GM18870 (cell line): Measurements from ENCODE around the gene PPP1R11.
"Not testable (repeated sequence)": the region's sequence is repeated elsewhere in the genome, so short reads cannot be mapped to it uniquely, and the experiment has no call there.

Experiments used
- ATAC-seq: cut with Tn5 transposase; IDR thresholded peaks from one replicate; pipeline ENCODE4 v1.9.1; 2021; ENCODE audit warnings: moderate library complexity; ENCODE audit not compliant: unreplicated experiment

PPP1R11 gene, protein sequence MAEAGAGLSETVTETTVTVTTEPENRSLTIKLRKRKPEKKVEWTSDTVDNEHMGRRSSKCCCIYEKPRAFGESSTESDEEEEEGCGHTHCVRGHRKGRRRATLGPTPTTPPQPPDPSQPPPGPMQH

DNA sequence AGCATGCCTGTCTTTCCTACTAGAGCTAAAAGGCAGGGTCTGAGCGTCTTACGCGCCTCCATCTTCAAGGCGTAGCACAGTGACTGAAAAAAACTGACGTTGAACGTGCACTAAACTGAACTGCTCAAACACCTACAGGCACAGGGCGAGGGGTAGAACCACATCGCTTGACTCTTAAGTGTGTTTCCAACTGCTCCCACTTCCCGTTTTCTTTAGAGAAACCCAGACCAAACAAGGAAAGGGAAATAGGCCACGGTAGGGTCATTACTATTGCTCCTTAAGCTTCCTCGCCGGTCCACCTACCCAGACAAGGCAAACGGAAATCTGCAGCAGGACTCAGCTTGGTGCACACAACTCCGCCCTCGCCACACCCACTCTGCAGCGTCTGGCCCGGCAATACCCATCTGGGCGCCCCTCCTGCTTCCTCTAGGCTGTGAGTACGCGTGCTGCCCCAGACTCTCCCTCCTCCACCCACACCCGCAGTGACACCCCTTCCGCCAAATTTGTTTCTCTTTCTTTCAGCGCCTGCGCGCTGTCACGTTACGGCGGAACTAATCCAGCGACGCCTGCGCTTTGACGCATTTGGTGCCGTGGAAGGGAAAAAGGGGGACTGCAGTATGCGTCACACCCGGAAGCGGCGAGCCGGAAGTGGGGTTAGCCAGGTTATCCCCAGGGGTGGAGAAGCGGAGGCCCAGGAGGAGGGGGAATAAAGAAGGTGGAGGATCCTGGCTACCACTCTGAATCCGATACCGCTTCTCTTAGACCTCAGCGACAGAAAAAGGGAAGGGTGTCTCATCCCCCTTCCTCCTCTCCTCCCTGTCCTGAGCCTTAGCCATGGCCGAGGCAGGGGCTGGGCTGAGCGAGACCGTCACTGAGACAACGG lies at the start of gene PPP1R11:
TSS of gene PPP1R11 (plus strand) at position 622 of the 883 bp plus-strand sequence. CDS start at position 835, 213 bp downstream.
- ATAC-seq: peak; percentile 88

DNA sequence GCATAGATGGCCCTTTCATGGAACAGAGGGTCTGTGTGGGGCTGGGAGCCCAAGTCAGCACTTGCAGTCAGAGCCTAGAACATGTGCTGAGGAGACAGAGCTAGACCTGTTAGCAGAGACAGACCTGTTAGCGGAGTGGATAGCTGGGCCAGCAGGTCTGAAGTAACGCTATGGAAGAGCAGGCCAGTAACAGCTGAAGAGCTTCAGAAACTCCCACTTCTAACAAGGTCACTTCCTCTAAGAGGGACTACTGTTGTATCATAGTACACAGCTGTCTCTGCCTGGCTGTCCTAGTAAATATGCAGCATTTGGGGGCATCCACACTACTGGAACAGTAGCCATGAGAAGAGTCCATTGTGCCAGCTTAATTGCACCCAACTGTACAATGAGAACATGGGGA lies 47.2 kb upstream of the PPP1R11 start:
- no peak for ATAC-seq

DNA sequence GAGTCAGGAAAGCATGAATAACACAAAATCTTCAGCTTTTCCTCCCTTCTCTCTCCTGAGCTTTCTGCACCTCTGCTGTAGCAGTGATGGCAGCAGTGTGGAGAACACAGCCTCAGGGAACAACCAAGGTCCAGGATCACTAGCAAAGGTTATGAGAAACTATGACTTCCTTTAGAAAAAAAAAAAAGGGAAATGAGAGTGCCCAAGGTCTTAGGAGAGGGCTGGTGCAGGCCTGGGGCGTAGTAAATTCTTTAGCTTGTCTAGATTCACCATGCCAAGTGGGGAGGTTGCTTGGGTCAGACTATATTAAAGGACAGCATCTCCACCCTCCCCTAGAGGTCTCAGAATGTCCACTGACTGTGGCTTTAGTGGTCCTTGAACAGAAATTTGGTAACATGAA lies 46.4 kb upstream of the PPP1R11 start:
- ATAC-seq: no peak

DNA sequence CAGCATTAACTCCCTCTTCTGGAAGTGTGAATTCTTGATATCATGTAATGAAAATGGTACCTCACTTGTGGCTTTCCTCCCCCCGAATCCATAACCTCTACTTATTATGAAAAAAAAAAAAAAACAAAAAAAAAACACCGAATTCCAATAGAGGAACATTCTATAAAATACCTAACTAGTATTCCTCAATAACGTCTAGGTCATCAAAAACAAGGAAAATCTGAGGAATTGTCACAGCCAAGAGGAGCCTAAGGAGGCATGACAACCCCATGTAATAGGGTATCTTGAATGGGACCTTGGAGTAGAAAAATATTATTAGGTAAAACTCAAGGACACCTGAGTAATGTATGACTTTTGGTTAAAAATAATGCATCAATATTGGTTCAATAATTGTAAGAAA lies 44.8 kb upstream of the PPP1R11 start:
- ATAC-seq: no peak

DNA sequence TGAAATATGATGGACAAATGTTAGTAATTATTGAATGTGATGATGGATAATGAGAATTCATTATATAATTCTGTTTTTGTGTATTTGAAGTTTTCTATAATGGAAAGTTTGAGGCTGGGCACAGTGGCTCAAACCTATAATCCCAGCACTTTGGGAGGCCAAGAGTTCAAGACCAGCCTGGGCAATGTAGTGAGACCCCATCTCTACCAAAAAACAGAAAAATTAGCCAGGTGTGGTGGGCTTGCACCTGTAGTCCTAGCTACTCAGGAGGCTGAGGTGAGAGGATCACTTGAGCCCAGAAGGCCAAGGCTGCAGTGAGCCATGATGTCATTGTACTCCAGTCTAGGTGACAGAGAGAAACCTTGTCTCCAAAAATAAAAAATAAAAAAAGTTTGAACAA lies 44.3 kb upstream of the PPP1R11 start:
- ATAC-seq: not testable (repeated sequence)

DNA sequence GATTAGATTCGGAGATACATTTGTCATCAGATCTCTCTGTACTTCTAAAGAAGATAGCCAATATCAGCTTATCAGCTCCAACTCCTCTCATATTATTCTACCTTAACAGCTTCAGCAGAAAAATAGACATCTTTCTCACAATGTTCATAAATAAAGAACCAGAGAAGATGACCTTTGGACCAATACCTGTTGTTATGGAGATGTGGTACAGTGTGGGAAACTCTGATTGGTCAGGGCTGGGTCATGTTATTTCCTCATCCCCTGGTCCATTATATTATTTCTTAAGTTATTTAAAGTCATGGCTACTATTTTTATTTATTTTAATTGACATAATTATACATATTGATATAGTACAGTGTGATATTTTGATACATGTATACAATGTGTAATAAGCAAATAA lies 41.8 kb upstream of the PPP1R11 start:
- ATAC-seq: no peak

DNA sequence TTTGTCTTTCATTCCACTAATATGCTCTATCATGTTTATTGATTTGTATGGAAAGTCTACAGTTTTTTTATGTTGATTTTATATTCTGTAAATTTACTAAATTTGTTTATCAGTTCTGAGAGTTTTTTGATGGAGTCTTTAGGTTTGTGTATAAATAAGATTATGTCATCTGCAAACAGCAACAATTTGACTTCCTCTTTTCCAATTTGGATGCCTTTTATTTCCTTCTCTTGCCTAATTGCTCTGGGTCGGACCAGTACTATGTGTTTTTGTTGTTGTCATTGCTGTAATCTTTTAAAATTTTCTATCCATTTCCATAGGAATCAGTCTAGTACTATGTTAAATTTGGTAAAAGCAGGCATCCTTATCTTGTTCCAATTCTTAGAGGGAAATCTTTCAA lies 37.4 kb upstream of the PPP1R11 start:
- ATAC-seq: no peak

DNA sequence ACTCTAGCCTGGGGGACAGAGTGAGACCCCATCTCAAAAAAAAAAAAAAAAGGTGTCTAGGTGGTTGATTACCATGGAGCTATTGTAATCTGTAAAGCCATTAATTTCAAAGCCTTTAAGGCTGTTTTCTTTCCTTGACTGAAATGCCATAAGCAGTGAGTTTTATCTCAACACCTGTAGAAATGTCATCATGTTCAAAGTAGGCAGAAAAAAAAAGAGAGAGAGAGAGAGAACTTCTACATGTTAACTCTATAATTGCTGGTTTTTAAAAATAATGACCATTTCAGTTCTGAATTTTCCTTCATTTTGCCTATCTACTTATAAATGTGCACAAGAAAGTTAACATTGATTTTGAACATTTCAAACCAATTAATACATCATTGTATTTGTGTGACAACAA lies 35.6 kb upstream of the PPP1R11 start:
- ATAC-seq: no peak

DNA sequence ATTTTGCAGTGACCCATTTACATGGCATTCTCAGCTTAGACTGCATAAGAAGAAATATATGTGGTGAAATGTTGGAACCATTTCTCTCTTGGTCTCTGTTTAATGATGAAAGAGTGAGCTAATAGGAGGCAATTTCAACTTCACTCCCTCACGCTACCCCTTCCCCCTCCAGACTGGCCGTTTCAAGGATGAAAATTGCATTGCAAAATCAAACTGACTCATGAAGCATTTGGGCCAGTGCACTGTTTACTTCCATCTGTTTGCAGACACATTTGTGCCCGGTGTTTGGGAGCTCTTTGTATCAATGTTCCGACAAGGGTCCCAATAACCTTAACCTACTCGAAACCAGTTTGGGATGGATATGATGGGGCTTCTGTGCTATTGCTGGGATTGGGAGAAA lies 33.6 kb upstream of the PPP1R11 start:
- ATAC-seq: not testable (repeated sequence)

DNA sequence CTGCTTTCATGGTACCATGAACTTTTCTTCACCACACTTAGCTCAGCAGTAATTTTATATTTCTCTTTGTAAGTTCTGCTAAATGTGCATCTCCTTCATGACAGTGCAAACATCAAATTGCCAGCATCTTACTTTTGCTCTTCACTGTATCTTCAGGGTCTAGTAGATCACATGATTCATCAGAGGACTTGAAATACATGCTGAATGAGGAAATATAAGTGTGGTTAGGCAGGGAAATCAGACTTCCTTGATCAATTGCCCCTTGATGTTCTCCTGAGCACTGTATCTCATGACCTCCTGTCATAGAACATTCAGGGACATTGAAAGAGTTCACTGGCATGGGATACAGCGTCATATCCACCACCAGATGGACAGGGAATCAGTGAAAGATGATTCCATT lies 31.2 kb upstream of the PPP1R11 start:
- ATAC-seq: no peak

DNA sequence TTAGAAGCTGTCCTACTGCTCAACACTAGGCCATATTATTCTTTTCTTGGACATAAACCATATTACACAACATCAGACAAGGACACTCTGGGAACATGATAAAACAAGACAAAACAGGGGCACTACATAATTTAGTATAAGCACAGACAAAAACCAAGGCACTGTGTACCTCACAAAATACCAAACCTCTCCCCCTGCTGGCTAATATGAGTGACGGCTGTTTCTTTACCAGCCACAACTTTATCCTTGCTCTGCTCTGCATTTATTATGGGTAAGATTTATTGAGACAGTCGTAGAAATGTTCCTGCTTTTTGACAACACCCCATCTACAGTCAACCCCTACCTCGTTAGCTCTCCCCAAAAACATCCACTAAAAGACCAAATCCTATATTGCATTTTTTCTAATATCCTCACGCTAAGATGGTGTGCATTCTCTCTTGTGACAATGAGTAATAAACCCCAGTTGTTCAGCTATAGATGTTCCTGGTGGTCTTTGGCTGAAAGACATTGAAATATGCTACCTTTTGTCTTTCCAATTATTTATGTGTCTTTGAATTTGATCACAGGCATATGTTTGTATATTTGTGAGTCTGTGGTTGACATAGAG lies 29.7 kb upstream of the PPP1R11 start:
- no peak for ATAC-seq

DNA sequence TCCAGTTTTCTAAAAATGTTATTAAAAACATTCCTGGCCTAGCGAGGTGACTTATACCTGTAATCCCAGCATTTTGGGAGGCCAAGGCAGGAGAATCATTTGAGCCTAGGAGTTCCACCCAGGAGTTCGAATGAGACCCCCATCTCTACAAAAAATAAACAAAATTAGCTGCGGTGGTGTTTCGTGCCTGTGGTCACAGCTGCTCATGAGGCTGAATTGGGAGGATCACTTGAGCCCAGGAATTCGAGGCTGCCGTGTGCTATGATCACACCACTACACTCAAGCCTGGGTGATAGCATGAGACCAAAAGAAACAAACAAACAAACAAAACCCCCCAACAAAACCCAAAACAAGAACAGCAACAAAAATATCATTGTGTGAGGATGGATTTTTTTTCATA lies 25.8 kb upstream of the PPP1R11 start:
- ATAC-seq: no peak

DNA sequence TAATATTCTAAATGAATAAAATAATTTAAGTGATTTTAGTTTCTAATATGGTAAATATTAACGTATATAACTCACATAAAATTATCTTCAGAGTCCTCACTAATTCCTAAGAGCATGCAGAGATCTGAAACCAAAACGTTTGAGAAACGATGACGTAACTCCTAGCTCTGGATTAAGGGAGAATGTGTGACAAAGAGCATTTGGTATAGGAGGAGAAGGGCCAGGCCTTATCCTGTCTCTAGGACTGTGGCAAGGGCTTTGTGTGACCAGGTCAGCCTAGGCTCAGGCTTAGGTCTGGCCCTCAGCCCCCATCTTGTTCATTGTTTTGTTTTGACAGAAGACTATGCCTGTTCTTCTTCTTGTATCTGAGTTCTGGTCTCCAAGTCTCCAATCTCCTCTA lies 25.2 kb upstream of the PPP1R11 start:
- ATAC-seq: no peak

DNA sequence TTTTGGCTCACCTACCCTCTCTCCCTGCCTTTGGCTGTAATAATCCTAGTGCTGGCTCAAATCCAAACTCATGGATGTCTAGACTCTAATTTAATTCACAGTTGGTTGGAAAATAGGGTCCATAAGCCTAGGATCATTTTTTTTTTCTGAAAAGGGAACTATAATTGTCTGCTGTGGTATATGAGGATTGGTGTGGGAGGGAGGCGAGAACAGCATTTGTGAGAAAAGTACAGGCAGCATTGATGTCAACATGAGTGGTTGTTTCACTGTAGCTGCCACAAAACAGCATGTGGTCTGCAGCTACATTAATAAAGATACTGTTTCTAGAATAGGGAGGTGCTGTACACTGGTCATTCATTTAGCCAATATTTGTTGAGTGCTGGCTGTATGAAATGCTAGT lies 24.5 kb upstream of the PPP1R11 start:
- ATAC-seq: no peak

DNA sequence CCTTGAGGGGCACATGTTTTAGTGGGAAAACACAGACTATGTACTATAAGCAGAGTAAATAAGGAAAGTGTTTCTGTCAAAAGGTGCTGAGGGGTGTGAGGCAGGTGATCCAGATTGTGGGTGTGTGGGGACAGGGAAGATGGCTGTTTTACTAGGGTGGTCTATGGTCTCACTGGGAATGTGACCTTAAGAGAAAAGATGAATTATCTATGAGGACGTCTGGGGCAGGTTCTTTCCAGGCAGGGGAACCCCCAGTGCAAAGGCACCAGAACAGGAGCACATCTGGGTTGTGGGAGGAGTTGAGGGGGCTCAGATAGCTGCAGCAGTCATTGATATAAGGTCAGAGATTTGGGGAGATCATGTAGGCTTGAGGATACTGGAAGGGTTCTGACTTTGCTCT lies 24.1 kb upstream of the PPP1R11 start:
- ATAC-seq: no peak

DNA sequence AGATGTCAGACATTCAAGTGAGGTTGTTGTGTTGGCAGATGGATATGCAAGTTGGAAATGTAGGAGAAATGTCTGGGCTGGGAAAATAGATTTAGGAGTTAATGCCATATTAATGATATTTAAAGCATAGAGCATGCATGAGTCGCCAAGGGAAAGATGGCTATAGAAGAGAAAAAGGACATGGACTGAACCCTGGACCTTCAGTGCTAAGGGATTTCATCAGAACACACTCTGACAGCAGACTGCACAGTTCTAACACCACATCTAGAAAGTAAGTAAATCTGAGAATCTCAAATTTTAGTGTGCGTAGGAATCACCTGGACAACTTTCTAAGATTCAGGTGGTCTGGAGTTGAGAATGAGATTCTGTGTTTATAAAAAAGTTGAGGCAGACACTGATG lies 23.3 kb upstream of the PPP1R11 start:
- ATAC-seq: no peak

DNA sequence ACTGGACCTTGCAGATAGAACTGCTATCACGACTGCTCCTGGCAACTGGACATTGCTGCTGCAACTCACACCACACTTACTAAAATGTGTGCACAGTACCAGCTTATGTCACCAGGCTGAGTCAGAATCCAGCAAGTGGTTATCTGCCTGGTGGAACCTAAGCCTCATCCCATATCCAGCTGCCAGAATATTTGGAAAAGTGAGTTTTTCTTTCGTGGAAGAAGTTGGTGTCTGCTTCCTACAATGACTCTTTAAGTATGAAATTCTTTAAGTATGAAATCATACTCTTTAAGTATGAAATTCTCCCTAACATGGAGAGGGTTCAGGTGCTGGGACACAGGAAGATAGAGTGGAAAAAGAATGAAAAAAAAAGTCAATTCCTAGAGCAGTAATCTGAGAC lies 22.4 kb upstream of the PPP1R11 start:
- no peak for ATAC-seq

DNA sequence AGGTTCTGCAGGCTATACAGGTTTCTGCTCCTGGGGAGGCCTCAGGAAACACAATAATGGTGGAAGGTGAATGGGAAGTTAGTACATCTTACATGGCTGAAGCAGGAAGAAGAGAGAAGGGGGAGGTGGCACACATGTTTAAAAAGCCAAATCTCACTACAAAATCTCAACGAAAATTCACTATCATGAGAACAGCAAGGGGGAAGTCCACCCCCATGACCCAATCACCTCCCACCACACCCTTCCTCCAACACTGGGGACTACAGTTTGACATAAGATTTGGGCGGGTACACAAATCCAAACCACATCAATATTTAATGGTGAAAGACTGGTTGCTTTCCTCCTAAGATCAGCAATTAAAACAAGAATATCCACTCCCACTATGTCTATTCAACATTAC lies 19.8 kb upstream of the PPP1R11 start:
- no peak for ATAC-seq

DNA sequence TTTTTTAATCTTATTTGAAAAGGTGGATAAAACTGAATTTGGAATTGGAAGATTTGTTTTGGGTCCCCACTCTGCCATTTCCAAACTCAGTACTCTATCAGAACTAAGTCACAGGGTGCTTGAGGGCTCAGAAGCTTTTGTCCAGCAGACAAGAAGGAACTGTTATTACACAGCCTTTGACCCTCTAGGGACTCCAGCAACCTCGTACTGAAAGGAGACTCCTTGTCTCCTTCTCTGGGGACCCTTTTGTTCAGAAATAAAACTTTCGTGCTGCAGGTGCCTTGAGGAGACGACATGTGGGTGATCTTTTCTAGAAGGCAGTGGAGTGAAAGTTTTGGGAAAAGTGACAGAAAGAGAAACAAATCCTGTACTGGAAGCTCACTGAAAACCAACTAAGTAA lies 13.3 kb upstream of the PPP1R11 start:
- no peak for ATAC-seq

DNA sequence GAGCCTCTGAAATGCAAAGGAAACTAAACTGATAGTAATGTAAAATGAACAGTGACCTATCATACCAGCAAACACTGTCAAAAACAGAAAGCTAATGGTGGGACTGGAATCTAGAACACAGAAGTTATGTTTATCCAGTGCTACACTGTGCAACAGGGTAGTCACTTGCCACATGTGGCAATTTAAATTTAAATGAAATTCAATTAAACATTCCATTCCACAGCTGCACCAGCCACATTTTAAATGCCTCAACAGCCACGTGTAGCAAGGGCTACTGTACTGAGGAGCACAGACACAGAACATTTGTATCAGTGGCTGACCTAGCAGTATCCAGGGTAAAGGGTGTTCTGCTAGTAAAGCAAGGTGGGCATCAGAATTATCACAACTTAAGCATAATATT lies 11.5 kb upstream of the PPP1R11 start:
- no peak for ATAC-seq

DNA sequence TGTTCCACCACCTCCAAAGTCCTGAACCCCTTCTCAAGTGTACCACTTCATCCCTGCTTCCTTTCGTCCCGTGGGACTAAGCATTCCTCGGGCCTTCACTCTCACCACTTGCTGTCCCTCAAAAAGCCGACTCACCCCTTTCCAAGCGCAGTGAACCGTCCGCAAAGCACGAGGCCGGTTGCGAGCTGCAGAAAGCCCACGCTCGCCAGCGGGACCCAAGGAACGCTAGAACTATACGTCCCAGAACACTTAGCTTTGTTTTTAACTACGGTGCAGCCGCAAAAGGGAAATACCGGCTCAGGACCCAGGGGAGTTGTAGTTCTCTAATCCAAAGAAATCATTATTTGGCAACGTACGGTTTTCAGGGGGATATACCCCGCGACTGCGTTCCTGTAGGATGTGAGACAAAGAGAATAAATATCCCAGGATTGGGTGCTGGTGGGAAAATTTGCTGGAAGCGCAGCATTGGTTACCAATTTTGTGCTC lies 6.3 kb upstream of the PPP1R11 start:
- ATAC-seq: no peak
